ENCODE measurements around the gene PDE5A.

Gene PDE5A

DNA sequence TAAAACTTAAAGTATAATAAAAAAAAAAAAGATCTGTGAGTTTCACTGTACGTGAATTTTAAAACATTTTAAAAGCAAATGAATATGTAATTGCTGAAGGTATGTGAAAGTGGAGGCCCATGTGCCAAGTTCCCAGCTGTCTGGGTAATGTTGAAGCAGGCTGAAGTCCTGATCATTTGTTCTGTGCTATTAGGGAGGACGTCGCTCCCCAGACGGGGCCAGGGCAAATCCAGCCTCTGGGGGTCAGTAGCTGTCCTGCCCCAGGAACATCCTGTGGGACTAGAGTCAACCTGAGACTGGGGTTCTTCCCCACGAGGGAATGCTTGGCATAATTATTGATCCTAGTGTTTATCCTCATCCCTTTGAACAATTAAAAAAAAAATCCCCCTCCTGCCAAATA lies 48.8 kb downstream of the PDE5A start:
- no peak overlapping the region for H3K9ac ChIP-seq (ENCODE audit: low read length)
- no peak overlapping the region for H3K4me3 ChIP-seq (ENCODE audit: low read length)
- no peaks in the 10 kb centered on the region for H3K27me3 ChIP-seq (ENCODE audit: control insufficient read depth, insufficient read depth, low read length)
- H3K27ac ChIP-seq (ENCODE audit: low read length), result no peak overlapping the region
- H3K36me3 ChIP-seq (ENCODE audit: control insufficient read depth, low read depth, low read length), result no peaks in the 10 kb centered on the region
- no peaks in the 10 kb centered on the region for H3K4me1 ChIP-seq (ENCODE audit: control insufficient read depth, low read depth, low read length)
- no peaks in the 10 kb centered on the region for H3K9me3 ChIP-seq (ENCODE audit: control insufficient read depth, low read depth, low read length)

GRCh38 chr4:119570401-119570800 lies 58.2 kb downstream of the PDE5A start:
- Histone ChIP-seq H3K9ac (ENCODE audit: low read length) (no peak overlapping the region), H3K27me3 (ENCODE audit: control insufficient read depth, insufficient read depth, low read length) (no peaks in the 10 kb centered on the region), H3K27ac (ENCODE audit: low read length) (no peak overlapping the region), H3K9me3 (ENCODE audit: control insufficient read depth, low read depth, low read length) (no peaks in the 10 kb centered on the region), H3K36me3 (ENCODE audit: control insufficient read depth, low read depth, low read length) (no peaks in the 10 kb centered on the region), H3K4me1 (ENCODE audit: control insufficient read depth, low read depth, low read length) (no peaks in the 10 kb centered on the region), H3K4me3 (ENCODE audit: low read length) (no peak overlapping the region)

- Histone ChIP-seq H3K9me3 (ENCODE audit: control insufficient read depth, low read depth, low read length) (peaks cover 13% of the 10 kb centered on the region), H3K27ac (ENCODE audit: low read length) (no peak overlapping the region), H3K4me1 (ENCODE audit: control insufficient read depth, low read depth, low read length) (no peaks in the 10 kb centered on the region), H3K4me3 (ENCODE audit: low read length) (no peak overlapping the region), H3K36me3 (ENCODE audit: control insufficient read depth, low read depth, low read length) (peaks cover 13% of the 10 kb centered on the region), H3K27me3 (ENCODE audit: control insufficient read depth, insufficient read depth, low read length) (no peaks in the 10 kb centered on the region), H3K9ac (ENCODE audit: low read length) (no peak overlapping the region)
Observed at GRCh38 chr4:119564106-119564505, 64.5 kb downstream of the PDE5A start.

GRCh38 chr4:119559044-119559647 lies 69.5 kb downstream of the PDE5A start:
- no peak overlapping the region for H3K27ac ChIP-seq (ENCODE audit: low read length)
- H3K4me3 ChIP-seq (ENCODE audit: low read length), result no peak overlapping the region
- H3K27me3 ChIP-seq (ENCODE audit: control insufficient read depth, insufficient read depth, low read length), result no peaks in the 10 kb centered on the region
- H3K9ac ChIP-seq (ENCODE audit: low read length), result no peak overlapping the region
- peaks cover 2% of the 10 kb centered on the region for H3K36me3 ChIP-seq (ENCODE audit: control insufficient read depth, low read depth, low read length)
- peaks cover 4% of the 10 kb centered on the region for H3K9me3 ChIP-seq (ENCODE audit: control insufficient read depth, low read depth, low read length)
- no peaks in the 10 kb centered on the region for H3K4me1 ChIP-seq (ENCODE audit: control insufficient read depth, low read depth, low read length)

GRCh38 chr4:119550857-119551532 lies 77.6 kb downstream of the PDE5A start:
- Histone ChIP-seq H3K4me1 (ENCODE audit: control insufficient read depth, low read depth, low read length) (peaks cover 8% of the 10 kb centered on the region), H3K9ac (ENCODE audit: low read length) (no peak overlapping the region), H3K36me3 (ENCODE audit: control insufficient read depth, low read depth, low read length) (peaks cover 6% of the 10 kb centered on the region), H3K27me3 (ENCODE audit: control insufficient read depth, insufficient read depth, low read length) (no peaks in the 10 kb centered on the region), H3K4me3 (ENCODE audit: low read length) (no peak overlapping the region), H3K9me3 (ENCODE audit: control insufficient read depth, low read depth, low read length) (no peaks in the 10 kb centered on the region), H3K27ac (ENCODE audit: low read length) (no peak overlapping the region)

DNA sequence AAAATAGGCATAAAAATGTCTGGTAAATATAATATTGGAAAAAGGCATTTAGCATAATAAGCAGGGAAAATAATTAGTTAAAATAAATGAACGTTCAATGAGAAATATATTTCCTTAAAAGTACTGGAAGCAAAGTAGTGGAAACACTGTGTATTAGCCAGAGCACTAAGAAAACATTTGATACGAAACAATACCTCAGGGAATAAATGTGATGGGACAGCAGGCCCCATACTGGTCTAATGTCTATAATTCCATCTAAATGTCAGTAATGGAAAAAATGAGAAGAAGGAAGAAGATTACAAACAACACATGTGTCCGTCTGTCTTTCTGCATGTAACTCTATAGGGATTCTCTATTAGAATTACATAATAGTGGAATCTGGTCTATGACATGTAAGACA lies 79.0 kb downstream of the PDE5A start:
- Histone ChIP-seq H3K27me3 (ENCODE audit: control insufficient read depth, insufficient read depth, low read length) (no peaks in the 10 kb centered on the region), H3K9ac (ENCODE audit: low read length) (no peak overlapping the region), H3K4me1 (ENCODE audit: control insufficient read depth, low read depth, low read length) (peaks cover 8% of the 10 kb centered on the region)

GRCh38 chr4:119543779-119544178 lies 84.8 kb downstream of the PDE5A start:
- Histone ChIP-seq H3K27ac (ENCODE audit: low read length) (no peak overlapping the region), H3K4me1 (ENCODE audit: control insufficient read depth, low read depth, low read length) (no peaks in the 10 kb centered on the region), H3K4me3 (ENCODE audit: low read length) (no peak overlapping the region), H3K9ac (ENCODE audit: low read length) (no peak overlapping the region), H3K36me3 (ENCODE audit: control insufficient read depth, low read depth, low read length) (no peaks in the 10 kb centered on the region), H3K9me3 (ENCODE audit: control insufficient read depth, low read depth, low read length) (no peaks in the 10 kb centered on the region), H3K27me3 (ENCODE audit: control insufficient read depth, insufficient read depth, low read length) (no peaks in the 10 kb centered on the region)

More for the DNA sequence above, 79.0 kb downstream of the PDE5A start:
- H3K4me3 ChIP-seq (ENCODE audit: low read length), result no peak overlapping the region
- no peaks in the 10 kb centered on the region for H3K9me3 ChIP-seq (ENCODE audit: control insufficient read depth, low read depth, low read length)
- peaks cover 6% of the 10 kb centered on the region for H3K36me3 ChIP-seq (ENCODE audit: control insufficient read depth, low read depth, low read length)
- no peak overlapping the region for H3K27ac ChIP-seq (ENCODE audit: low read length)

DNA sequence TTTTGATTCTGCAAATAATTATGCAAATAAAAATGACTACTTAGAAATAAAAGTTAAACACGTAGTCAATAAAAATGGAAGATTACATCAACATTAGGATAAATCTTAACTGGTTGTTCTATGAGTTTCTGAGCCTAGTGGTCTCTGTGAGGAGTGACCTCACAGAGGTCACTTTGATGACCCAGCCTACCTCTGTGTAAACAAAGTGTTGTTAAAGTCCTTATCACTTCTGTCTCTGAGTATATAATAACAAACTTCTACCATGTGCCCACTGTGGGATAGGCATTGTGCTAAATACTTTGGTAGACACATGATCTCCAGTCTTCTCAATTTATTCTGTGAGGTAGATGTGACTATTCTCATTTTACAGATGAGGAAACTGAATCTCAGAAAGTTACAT lies 85.4 kb downstream of the PDE5A start:
- Histone ChIP-seq H3K36me3 (ENCODE audit: control insufficient read depth, low read depth, low read length) (peaks cover 5% of the 10 kb centered on the region), H3K4me3 (ENCODE audit: low read length) (no peak overlapping the region)

GRCh38 chr4:119540249-119540648 lies 88.4 kb downstream of the PDE5A start:
- Histone ChIP-seq H3K9me3 (ENCODE audit: control insufficient read depth, low read depth, low read length) (no peaks in the 10 kb centered on the region), H3K9ac (ENCODE audit: low read length) (no peak overlapping the region), H3K4me3 (ENCODE audit: low read length) (no peak overlapping the region), H3K4me1 (ENCODE audit: control insufficient read depth, low read depth, low read length) (peaks cover 5% of the 10 kb centered on the region), H3K27ac (ENCODE audit: low read length) (no peak overlapping the region), H3K36me3 (ENCODE audit: control insufficient read depth, low read depth, low read length) (peaks cover 12% of the 10 kb centered on the region), H3K27me3 (ENCODE audit: control insufficient read depth, insufficient read depth, low read length) (no peaks in the 10 kb centered on the region)

More for the DNA sequence above, 85.4 kb downstream of the PDE5A start:
- Histone ChIP-seq H3K9me3 (ENCODE audit: control insufficient read depth, low read depth, low read length) (no peaks in the 10 kb centered on the region), H3K9ac (ENCODE audit: low read length) (no peak overlapping the region), H3K27me3 (ENCODE audit: control insufficient read depth, insufficient read depth, low read length) (no peaks in the 10 kb centered on the region), H3K4me1 (ENCODE audit: control insufficient read depth, low read depth, low read length) (no peaks in the 10 kb centered on the region), H3K27ac (ENCODE audit: low read length) (no peak overlapping the region)

GRCh38 chr4:119537586-119537985 lies 91.0 kb downstream of the PDE5A start:
- Histone ChIP-seq H3K27me3 (ENCODE audit: control insufficient read depth, insufficient read depth, low read length) (no peaks in the 10 kb centered on the region), H3K4me3 (ENCODE audit: low read length) (no peak overlapping the region), H3K27ac (ENCODE audit: low read length) (no peak overlapping the region), H3K9ac (ENCODE audit: low read length) (no peak overlapping the region), H3K36me3 (ENCODE audit: control insufficient read depth, low read depth, low read length) (peaks cover 12% of the 10 kb centered on the region), H3K4me1 (ENCODE audit: control insufficient read depth, low read depth, low read length) (peaks cover 12% of the 10 kb centered on the region), H3K9me3 (ENCODE audit: control insufficient read depth, low read depth, low read length) (peaks cover 6% of the 10 kb centered on the region)

- Histone ChIP-seq H3K27ac (ENCODE audit: low read length) (no peak overlapping the region), H3K4me3 (ENCODE audit: low read length) (no peak overlapping the region), H3K4me1 (ENCODE audit: control insufficient read depth, low read depth, low read length) (peaks cover 17% of the 10 kb centered on the region), H3K9me3 (ENCODE audit: control insufficient read depth, low read depth, low read length) (peaks cover 6% of the 10 kb centered on the region), H3K9ac (ENCODE audit: low read length) (no peak overlapping the region), H3K27me3 (ENCODE audit: control insufficient read depth, insufficient read depth, low read length) (no peaks in the 10 kb centered on the region), H3K36me3 (ENCODE audit: control insufficient read depth, low read depth, low read length) (peaks cover 12% of the 10 kb centered on the region)
Observed at GRCh38 chr4:119536572-119537528, 91.8 kb downstream of the PDE5A start.
